GM18526 (cell line): ENCODE results near the gene PARD3B.

ENCODE experiments used
- POLR2A ChIP-seq: IDR thresholded peaks from 3 replicates; pipeline ENCODE4 v1.6.1; 2011; ENCODE audit not compliant: insufficient read length; ENCODE audit errors: extremely low read depth

PARD3B gene

GRCh38 chr2:204654669-204655068, 109.4 kb downstream of the PARD3B start:
- TF ChIP-seq POLR2A: no peak

GRCh38 chr2:204655101-204655500, 109.8 kb downstream of the PARD3B start:
- TF ChIP-seq POLR2A: no peak

- TF ChIP-seq POLR2A: no peak
These were observed 110.4 kb downstream of the PARD3B start for GRCh38 chr2:204655626-204656025.

- TF ChIP-seq POLR2A: no peak
These were observed 111.7 kb downstream of the PARD3B start for GRCh38 chr2:204657024-204657423.

- no peak for TF ChIP-seq POLR2A
These were observed 117.7 kb downstream of the PARD3B start for GRCh38 chr2:204662956-204663355.

- no peak for TF ChIP-seq POLR2A
These were observed 118.6 kb downstream of the PARD3B start for GRCh38 chr2:204663816-204664425.

- TF ChIP-seq POLR2A: no peak
These were observed 119.4 kb downstream of the PARD3B start for GRCh38 chr2:204664708-204665121.

- TF ChIP-seq POLR2A: no peak
These were observed 119.9 kb downstream of the PARD3B start for GRCh38 chr2:204665207-204665606.

GRCh38 chr2:204665771-204666170, 120.5 kb downstream of the PARD3B start:
- no peak for TF ChIP-seq POLR2A

- no peak for TF ChIP-seq POLR2A
These were observed 122.7 kb downstream of the PARD3B start for GRCh38 chr2:204667990-204668389.

GRCh38 chr2:204669382-204669781, 124.1 kb downstream of the PARD3B start:
- no peak for TF ChIP-seq POLR2A

- TF ChIP-seq POLR2A: no peak
These were observed 124.8 kb downstream of the PARD3B start for GRCh38 chr2:204670124-204670523.

- no peak for TF ChIP-seq POLR2A
These were observed 125.5 kb downstream of the PARD3B start for GRCh38 chr2:204670756-204671155.

- TF ChIP-seq POLR2A: no peak
These were observed 127.5 kb downstream of the PARD3B start for GRCh38 chr2:204672772-204673171.

- no peak for TF ChIP-seq POLR2A
These were observed 128.6 kb downstream of the PARD3B start for GRCh38 chr2:204673877-204674276.

GRCh38 chr2:204678031-204678430, 132.8 kb downstream of the PARD3B start:
- TF ChIP-seq POLR2A: no peak

- no peak for TF ChIP-seq POLR2A
These were observed 135.3 kb downstream of the PARD3B start for GRCh38 chr2:204680576-204680975.
